ENCODE data around the gene FAM117B. TPM values are rescaled to one million over a fixed set of nuclear protein-coding genes. Genes with fewer than 3 reads are reported as not detected.

The FAM117B gene
- total RNA-seq, 1 experiment from 2014 or later: 13.3 TPM

GRCh38 chr2:202628646-202629198 lies 6.0 kb upstream of the FAM117B start:
- DNase-seq (ENCODE audit: low spot score): no peak
- TF ChIP-seq EZH2 (IDR thresholded peaks at IDR 0.05; ENCODE audit: borderline replicate concordance, low read depth, low read length, poor library complexity, severe bottlenecking): no peak
- TF ChIP-seq CTCF (conservative IDR thresholded peaks at IDR 0.05; ENCODE audit: low read depth, low read length): no peak
- Histone ChIP-seq H3K4me3 (ENCODE audit: low read depth, low read length, poor library complexity, severe bottlenecking) (no peak overlapping the region), H3K27me3 (replicated peaks; ENCODE audit: insufficient read depth, low read depth, low read length, poor library complexity) (no peaks in the 10 kb centered on the region), H3K27ac (ENCODE audit: low read depth, low read length, poor library complexity, severe bottlenecking) (no peak overlapping the region), H3K4me1 (ENCODE audit: insufficient read depth, low read length, poor library complexity, severe bottlenecking) (no peaks in the 10 kb centered on the region), H3K9me3 (ENCODE audit: low read depth, low read length, poor library complexity, severe bottlenecking) (no peaks in the 10 kb centered on the region), H3K36me3 (ENCODE audit: insufficient read depth, low read length, poor library complexity, severe bottlenecking) (no peaks in the 10 kb centered on the region)
- BruUV-seq (replicated peaks): no TSS peak
- ChIA-PET CTCF (no interaction called here), POLR2A (ENCODE audit: low non-redundant PET) (no interaction called here)
- intact Hi-C loops (cut with micrococcal nuclease; ENCODE audit: unreplicated experiment): no loop called here

DNA sequence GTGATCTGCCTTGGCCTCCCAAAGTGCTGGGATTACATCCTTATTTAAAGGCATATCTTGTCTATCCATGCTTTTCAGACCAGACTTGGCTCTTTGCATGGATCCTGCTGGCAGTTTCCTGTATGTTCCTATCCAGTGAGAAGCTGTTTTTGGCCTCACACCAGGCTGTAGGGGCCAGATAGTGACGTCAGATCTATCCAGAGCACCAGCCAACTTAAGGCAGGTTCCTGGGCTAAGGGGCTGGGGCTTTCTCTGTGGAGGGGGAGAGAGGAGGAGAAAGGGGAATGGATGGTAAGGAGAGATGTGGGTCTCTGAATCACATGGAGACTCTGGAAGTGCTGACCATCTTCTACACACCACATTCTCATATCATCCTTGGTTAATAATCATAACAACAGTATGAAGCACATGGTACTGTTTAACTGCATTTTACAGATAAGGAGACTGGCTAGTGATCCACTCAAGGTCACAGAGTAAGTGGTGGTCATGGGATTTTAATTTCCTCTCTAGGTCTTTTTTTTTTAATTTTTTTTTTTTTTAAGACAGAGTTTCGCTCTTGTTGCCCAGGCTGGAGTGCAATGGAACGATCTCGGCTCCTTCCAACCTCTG lies 2.0 kb upstream of the FAM117B start:
- no peaks in the 10 kb centered on the region for H3K9me3 ChIP-seq (ENCODE audit: low read depth, low read length, poor library complexity, severe bottlenecking)
- H3K27ac ChIP-seq (ENCODE audit: low read depth, low read length, poor library complexity, severe bottlenecking): no peak overlapping the region
- no peaks in the 10 kb centered on the region for H3K27me3 ChIP-seq (replicated peaks; ENCODE audit: insufficient read depth, low read depth, low read length, poor library complexity)
- DNase-seq (ENCODE audit: low spot score): no peak
- intact Hi-C loops (cut with micrococcal nuclease; ENCODE audit: unreplicated experiment): no loop called here
- BruUV-seq (replicated peaks): no TSS peak
- TF ChIP-seq CTCF (conservative IDR thresholded peaks at IDR 0.05; ENCODE audit: low read depth, low read length) (no peak), EZH2 (IDR thresholded peaks at IDR 0.05; ENCODE audit: borderline replicate concordance, low read depth, low read length, poor library complexity, severe bottlenecking) (no peak)
- H3K4me3 ChIP-seq (ENCODE audit: low read depth, low read length, poor library complexity, severe bottlenecking): no peak overlapping the region
- ChIA-PET POLR2A (ENCODE audit: low non-redundant PET) (no interaction called here), CTCF (no interaction called here)
- no peaks in the 10 kb centered on the region for H3K36me3 ChIP-seq (ENCODE audit: insufficient read depth, low read length, poor library complexity, severe bottlenecking)
- no peaks in the 10 kb centered on the region for H3K4me1 ChIP-seq (ENCODE audit: insufficient read depth, low read length, poor library complexity, severe bottlenecking)

DNA sequence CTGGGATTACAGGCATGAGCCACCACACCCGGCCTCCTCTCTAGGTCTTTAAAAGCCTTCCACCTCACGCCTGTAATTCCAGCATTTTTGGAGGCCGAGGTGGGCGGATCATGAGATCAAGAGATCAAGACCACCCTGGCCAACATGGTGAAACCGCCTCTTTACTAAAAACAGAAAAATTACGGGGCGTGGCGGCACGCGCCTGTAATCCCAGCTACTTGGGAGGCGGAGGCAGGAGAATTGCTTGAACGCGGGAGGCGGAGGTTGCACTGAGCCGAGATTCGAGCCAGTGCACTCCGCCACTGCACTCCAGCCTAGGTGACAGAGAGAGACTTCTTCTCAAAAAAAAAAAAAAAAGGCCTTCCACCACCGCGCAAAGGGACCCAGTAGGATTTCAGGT lies 1.3 kb upstream of the FAM117B start:
- intact Hi-C loops (cut with micrococcal nuclease; ENCODE audit: unreplicated experiment): no loop called here
- Histone ChIP-seq H3K27me3 (replicated peaks; ENCODE audit: insufficient read depth, low read depth, low read length, poor library complexity) (no peaks in the 10 kb centered on the region), H3K4me3 (ENCODE audit: low read depth, low read length, poor library complexity, severe bottlenecking) (no peak overlapping the region), H3K36me3 (ENCODE audit: insufficient read depth, low read length, poor library complexity, severe bottlenecking) (no peaks in the 10 kb centered on the region), H3K27ac (ENCODE audit: low read depth, low read length, poor library complexity, severe bottlenecking) (no peak overlapping the region), H3K9me3 (ENCODE audit: low read depth, low read length, poor library complexity, severe bottlenecking) (no peaks in the 10 kb centered on the region), H3K4me1 (ENCODE audit: insufficient read depth, low read length, poor library complexity, severe bottlenecking) (no peaks in the 10 kb centered on the region)
- no TSS peak for BruUV-seq (replicated peaks)
- DNase-seq (ENCODE audit: low spot score): no peak
- TF ChIP-seq CTCF (conservative IDR thresholded peaks at IDR 0.05; ENCODE audit: low read depth, low read length): no peak
- no peak for TF ChIP-seq EZH2 (IDR thresholded peaks at IDR 0.05; ENCODE audit: borderline replicate concordance, low read depth, low read length, poor library complexity, severe bottlenecking)
- CTCF ChIA-PET: no interaction called here
- POLR2A ChIA-PET (ENCODE audit: low non-redundant PET): no interaction called here

Measured in A673 (cell line).